GM18909 (cell line): ENCODE measurements around the gene WEE2.
"Not testable (repeated sequence)": the region's sequence is repeated elsewhere in the genome, so short reads cannot be mapped to it uniquely, and the experiment has no call there.

Experiments used
- ATAC-seq: cut with Tn5 transposase; IDR thresholded peaks from one replicate; pipeline ENCODE4 v1.9.1; 2021; ENCODE audit warnings: mild to moderate bottlenecking; ENCODE audit not compliant: unreplicated experiment, poor library complexity

The WEE2 gene

GRCh38 chr7:141763797-141764196 lies 55.6 kb downstream of the WEE2 start, which contains the start of gene TAS2R3:
TAS2R3 (plus strand) TSS chr7:141764097; CDS start chr7:141764159, 62 bp downstream.
- no peak for ATAC-seq

- ATAC-seq: not testable (repeated sequence)
Observed at GRCh38 chr7:141770083-141770583, 62.0 kb downstream of the WEE2 start.

GRCh38 chr7:141776374-141776773 lies 68.2 kb downstream of the WEE2 start, which contains the start of gene TAS2R4:
TAS2R4 (plus strand) TSS chr7:141776674; CDS start chr7:141778489, 1,815 bp downstream.
- ATAC-seq: no peak
